ENCODE results near the gene PTK6.
A peak's percentile ranks its signal among the peaks of the same experiment; 100 is the strongest.

Gene PTK6

DNA sequence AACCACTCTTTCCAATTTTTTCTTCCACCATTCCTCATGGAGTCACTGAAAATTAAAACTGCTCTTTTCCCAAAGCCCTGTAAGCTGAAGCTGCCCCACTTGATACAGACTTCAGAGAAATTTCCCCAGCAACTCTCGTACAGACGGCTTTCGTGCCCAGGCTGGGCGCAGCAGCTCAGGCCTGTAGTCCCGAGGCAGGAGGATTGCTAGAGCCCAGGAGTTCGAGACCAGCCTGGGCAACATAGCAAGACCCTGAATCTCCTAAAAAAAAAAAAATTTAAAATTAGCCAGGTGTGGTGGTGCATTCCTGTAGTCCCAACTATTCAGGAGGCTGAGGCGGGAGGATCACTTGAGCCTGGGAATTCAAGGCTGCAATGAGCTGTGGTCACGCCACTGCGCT, 10.0 kb downstream of the PTK6 start:
- no peak for DNase-seq

DNA sequence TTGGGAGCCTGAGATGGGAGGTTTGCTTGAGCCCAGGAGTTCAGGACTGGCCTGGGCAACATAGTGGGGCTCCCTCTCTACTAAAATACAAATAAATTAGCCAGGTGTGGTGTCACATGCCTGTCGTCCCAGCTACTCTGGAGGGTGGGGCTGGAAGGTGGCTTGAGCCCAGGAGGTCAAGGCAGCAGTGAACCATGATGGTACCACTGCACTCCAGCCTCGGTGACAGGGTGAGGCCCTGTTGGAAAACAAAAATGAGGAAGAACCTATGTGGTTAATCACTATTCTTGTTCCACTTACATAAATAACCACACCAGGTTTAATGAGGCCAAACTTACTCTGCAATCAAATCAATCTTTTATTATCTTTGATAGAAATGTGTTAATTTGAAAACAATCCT, 11.2 kb downstream of the PTK6 start:
- no peak for DNase-seq

DNA sequence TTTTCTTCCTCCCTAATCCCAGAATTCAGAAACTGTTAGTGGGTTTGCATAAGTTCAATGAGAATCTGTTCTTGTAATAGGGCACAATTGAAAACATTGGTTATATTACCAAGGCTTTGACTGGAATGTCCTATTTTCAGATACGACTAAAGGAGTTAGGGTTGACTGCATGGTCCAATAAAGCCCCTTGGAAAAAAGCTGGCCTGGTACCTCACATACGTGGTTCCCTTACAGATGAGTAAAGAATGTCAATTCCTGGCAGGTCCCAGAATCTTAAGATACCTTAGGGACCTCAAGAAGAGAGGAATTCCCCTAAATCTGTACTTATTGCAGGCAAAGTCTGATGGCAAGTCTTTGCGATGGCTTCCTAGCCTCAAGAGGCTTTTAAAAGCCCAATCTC, 12.0 kb downstream of the PTK6 start:
- no peak for DNase-seq

- DNase-seq = no peak
These were observed 14.1 kb downstream of the PTK6 start for GRCh38 chr20:63522981-63523611.

GRCh38 chr20:63522091-63522868, 14.9 kb downstream of the PTK6 start:
- no peak for DNase-seq

DNA sequence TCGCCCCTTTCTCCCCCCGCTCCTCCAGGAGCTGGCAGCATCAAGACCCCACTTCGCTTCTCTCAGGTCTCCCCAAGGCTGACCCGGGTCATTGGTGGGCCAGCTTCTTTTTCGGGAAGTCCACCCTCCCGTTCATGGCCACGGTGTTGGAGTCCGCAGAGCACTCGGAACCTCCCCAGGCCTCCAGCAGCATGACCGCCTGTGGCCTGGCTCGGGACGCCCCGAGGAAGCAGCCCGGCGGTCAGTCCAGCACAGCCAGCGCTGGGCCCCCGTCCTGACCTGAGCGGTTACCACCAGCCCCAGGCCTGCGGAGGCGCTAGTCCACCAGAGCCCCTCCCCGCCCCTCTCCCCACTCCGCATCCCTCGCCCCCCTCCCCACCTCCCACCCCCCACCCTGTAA, 15.6 kb downstream of the PTK6 start:
- no peak for DNase-seq

DNA sequence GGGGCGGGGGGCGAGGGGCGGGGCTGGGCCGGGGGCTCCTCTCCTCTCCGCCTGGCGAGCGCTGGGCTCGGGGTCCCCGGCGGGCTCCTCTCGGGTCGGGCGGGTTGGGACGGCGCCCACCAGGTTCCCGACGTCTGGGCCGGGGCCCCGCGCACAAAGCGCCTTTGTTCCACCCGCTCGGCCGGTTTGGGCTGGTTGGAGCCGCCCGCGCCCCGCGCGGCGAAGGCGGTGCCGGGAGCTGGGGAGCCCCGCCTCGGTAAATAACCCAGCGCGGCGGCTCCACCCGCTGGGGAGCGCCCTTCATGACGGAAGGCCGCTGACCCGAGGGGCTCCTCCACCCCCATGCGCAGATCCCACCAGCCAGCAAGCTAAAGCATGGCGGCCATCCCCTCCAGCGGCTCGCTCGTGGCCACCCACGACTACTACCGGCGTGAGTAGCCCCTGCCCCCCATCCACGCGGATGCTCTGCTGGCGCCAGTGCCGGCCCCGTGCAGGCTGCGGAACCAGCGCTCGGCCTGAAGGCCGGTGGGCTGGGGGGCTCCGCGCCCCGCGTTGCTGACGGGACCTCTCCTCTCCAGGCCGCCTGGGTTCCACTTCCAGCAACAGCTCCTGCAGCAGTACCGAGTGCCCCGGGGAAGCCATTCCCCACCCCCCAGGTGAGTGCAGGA, 16.1 kb downstream of the PTK6 start:
- peak; percentile 63 to 93 (median 83) for DNase-seq

GRCh38 chr20:63520504-63520933, 16.7 kb downstream of the PTK6 start, which contains the start of gene PPDPF:
Gene PPDPF, plus strand, starts transcription at chr20:63520765. Its CDS starts 544 bp downstream, at chr20:63521309.
- DNase-seq = peak; percentile 84 to 97 (median 93)

DNA sequence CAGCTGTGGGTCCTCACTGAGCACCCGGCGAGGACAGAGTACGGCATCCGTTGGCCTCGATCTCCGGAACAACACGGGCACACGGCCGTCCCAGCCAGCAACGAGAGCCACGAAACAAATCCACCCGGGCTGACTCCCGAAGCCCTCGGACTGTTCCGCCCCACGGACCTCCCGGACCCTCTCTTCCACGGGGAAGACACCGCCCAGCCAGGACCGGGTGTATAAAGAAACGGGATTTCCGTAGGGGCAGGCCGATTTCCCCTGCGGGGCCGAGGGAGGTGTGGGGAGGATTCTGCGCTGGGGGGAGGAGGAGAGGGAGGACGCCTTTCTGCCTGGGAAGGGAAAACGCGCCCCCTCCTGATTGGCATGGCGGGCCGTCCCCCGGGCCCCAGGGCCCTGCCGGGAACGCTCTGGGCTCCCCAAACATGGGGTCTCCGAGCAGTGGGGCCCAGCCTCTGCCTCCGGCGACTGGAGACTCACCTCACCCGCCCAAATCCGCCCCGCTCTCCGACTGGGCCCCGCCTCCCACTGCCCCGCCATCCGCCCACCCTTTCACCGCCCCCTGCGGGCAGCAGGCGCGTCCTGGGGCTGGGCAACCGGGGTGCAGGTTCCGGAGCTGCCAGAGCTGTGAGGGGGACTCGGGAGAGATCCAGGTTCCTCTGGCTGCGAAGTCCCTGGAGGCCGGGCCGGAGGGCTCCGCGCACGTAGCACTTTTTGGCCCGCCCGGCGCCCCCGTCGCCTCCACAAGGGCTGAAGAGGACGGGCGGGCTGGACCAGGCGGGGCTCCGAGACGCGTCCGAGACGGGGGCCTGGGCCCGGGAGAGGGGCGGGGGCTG, 17.3 kb downstream of the PTK6 start:
- peak; percentile 54 to 73 (median 55) for DNase-seq

DNA sequence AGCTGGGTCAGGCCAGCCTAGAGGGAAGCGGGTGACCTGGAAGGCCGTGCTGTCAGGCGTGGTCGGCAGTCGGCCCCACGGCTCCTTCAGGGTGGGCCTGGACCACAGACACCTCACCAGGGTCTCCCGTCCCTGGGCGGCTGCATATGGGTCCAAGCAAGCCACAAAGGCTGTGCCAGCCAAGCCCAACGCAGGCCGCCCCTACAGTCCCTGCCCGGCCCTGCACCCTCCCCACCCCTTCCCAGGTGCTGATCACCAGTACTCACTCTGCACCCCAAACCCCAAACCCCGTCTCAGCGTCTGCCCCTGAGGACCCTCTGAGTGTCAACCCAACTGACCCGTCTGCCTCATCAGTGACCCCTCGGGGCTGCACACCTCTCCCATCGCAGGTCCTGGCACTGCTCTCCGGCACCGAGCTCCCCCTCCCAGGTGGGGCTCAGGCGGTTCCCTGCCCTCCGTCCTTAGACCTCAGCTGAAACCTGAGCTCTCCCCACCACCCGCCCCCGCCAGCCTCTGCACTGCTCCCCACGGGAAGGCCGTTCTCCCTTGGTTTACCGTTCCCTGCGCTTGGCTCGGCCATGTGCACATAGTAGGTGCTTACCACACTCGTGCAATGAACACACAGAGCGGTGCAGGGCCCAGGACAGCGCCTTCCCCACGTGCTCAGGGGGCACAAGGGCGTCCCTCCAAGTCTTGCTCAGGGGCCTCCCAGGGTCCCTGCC, 18.1 kb downstream of the PTK6 start:
- no peak for DNase-seq

DNA sequence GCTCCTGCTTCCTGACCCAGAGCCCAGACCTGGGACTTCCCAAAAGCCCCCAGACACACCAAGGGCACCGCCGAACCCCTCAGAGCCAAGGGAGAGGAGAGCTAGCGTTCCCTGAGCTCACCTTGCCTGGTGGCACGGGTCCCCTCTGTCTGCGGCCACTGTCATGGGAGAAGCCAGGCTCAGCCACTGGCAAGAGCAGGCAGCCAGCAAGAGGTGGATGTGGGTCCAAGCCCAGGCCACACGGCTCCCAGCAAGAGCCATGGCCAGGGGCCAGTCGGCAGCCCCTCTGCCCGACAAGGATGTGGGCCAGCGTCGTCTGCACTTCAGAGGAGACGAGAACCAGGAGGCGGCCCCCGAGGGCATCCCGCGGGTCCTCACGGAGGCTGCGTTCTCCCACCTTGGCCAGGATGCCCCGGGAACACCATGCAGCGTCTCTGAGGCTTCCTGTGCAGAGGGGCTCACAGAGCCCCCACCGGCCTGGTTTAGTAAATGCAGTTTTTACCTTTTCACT, 18.8 kb downstream of the PTK6 start:
- no peak for DNase-seq

GRCh38 chr20:63517376-63518309, 19.5 kb downstream of the PTK6 start:
- DNase-seq = no peak

DNA sequence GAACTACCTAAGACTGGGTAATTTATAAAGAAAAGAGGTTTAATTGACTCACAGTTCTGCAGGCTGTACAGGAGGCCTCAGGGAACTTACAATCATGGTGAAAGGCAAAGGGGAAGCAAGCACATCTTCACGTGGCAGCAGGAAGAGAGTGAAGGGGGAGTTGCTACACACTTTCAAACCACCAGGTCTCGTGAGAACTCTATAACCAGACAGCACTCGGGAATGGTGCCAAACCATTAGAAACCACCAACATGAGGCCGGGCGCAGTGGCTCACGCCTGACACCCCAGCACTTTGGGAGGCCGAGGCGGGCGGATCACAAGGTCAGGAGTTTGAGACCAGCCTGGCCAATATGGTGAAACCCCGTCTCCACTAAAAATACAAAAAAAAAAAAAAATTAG, 22.7 kb downstream of the PTK6 start:
- DNase-seq = peak in 2 of 3 donors; percentile 10 to 32

DNA sequence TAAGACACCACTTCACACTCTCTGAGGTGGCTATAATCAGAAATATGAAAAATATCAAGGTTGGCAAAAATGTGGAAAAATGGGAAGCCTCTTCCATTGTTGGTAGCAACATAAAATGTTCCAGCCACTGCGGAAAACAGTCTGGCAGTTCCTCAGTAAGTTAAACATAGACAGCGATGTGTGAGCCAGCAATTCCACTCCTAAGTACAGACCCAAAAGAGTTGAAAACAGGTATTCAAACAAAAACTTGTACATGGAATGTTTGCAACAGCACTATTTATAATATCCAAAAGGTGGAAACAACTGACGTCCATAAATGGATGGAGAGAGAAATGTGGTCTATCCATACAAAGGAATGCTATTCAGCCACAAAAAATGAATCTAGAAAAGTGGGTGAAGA, 24.0 kb downstream of the PTK6 start:
- no peak for DNase-seq

DNA sequence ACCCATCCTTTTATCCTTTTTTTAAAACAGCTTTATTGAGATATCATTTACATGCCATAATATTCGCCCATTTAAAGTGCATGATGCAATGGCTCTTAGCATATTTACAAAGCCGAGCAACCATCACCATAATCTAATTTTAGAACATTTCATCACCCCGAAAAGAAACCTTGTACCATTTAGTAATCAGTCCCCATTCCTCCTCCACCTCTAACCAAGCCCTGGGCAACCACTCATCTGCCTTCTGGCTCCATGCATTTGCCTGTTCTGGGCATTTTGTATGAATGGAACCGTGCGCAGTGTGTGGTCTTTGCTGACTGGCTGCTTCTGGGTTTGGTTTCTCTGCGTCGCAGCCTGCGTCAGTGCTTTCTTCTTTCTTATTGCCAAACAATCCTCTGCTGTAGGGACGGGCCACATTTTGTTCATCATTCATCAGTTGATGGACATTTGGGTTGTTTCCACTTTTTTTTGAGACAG, 28.1 kb downstream of the PTK6 start:
- DNase-seq = peak in 1 of 3 donors; percentile 22

- no peak for DNase-seq
These were observed 29.0 kb downstream of the PTK6 start for GRCh38 chr20:63508072-63508768.

GRCh38 chr20:63507083-63507743, 30.0 kb downstream of the PTK6 start:
- no peak for DNase-seq

DNA sequence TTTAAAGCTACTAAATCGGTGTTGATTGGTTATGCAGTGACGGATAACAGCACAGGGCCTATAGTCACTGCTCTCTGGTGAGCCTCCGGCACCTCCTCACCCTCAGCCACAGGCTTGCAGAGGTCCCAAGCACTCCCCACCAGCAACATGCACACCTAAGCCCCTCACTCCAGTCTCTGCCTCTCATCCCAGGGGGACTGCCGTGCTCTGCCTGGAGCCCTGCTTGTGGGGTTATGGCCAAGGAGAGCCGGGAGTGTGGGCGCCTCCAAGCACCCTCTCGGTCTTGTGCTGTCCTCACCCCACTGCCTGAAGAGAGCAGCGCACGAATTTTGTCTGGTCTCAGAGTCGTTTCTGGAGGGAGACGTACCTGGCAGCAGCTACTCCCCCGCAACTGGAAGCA, 31.5 kb downstream of the PTK6 start:
- DNase-seq = no peak

- DNase-seq = no peak
These were observed 31.9 kb downstream of the PTK6 start for GRCh38 chr20:63505281-63505680.
